ENCODE results near the gene ITGB3.

DNA sequence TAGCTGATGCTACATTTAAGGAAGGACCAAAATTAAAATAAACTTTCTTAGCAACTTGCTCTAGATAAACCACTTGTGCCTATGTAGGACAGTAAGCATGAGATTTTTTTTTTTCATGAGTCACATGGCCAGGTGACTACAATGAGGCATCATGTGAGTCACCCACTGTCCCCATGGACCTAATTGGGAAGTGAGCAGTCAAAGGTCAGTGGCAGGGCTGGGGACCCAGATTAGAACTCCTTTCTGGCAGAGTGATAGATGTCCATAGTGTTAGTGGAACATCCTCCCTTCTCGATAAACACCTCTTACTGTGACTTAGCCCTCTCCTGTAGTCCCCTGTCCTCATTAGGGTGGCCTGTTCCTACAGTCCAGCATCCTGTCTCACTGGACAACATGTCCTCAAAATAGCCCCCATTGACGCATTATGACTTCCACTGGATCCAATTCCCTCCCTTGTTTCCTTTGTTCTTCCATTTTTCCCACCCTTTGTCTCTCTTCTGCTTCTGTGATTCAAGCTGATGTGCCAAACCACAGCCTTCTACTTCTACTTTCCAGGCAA lies 12.4 kb downstream of the ITGB3 start:
- TF ChIP-seq YY1 (IDR thresholded peaks at IDR 0.05; ENCODE audit: insufficient read depth, insufficient read length) (no peak), ZNF274 (IDR thresholded peaks at IDR 0.05; ENCODE audit: low read depth, low read length) (no peak), SUZ12 (IDR thresholded peaks at IDR 0.05; ENCODE audit: extremely low read depth, insufficient read depth, insufficient read length) (no peak)

Data from NT2/D1 (cell line).